GM18858 (cell line): ENCODE measurements around the gene KLK5.
"Not testable (repeated sequence)": the region's sequence is repeated elsewhere in the genome, so short reads cannot be mapped to it uniquely, and the experiment has no call there.

Experiments used
- ATAC-seq: cut with Tn5 transposase; IDR thresholded peaks from one replicate; pipeline ENCODE4 v1.9.1; 2021; ENCODE audit not compliant: unreplicated experiment

KLK5 gene

GRCh38 chr19:50924586-50924985, 28.3 kb downstream of the KLK5 start:
- no peak for ATAC-seq

GRCh38 chr19:50922317-50922853, 30.5 kb downstream of the KLK5 start:
- ATAC-seq, result peak; percentile 46

GRCh38 chr19:50921426-50922316, 31.2 kb downstream of the KLK5 start:
- peak; percentile 13 for ATAC-seq

GRCh38 chr19:50916069-50916468, 36.8 kb downstream of the KLK5 start:
- ATAC-seq, result no peak

- ATAC-seq, result no peak
Observed at GRCh38 chr19:50912727-50913716, 39.8 kb downstream of the KLK5 start.

- ATAC-seq, result no peak
Observed at GRCh38 chr19:50912102-50912599, 40.7 kb downstream of the KLK5 start.

- ATAC-seq, result no peak
Observed at GRCh38 chr19:50911206-50912101, 41.4 kb downstream of the KLK5 start, which contains the start of gene KLK4. TSS of gene KLK4 (minus strand) at chr19:50911395. CDS start at chr19:50910738, 657 bp downstream.

GRCh38 chr19:50910722-50911121, 42.1 kb downstream of the KLK5 start:
- no peak for ATAC-seq

GRCh38 chr19:50909240-50910070, 43.4 kb downstream of the KLK5 start:
- no peak for ATAC-seq

GRCh38 chr19:50908336-50908735, 44.5 kb downstream of the KLK5 start:
- ATAC-seq, result no peak

GRCh38 chr19:50906217-50906616, 46.6 kb downstream of the KLK5 start:
- no peak for ATAC-seq

GRCh38 chr19:50902640-50903039, 50.2 kb downstream of the KLK5 start:
- ATAC-seq, result no peak

GRCh38 chr19:50899569-50899968, 53.3 kb downstream of the KLK5 start:
- no peak for ATAC-seq

GRCh38 chr19:50898018-50898417, 54.8 kb downstream of the KLK5 start:
- no peak for ATAC-seq

GRCh38 chr19:50897612-50898011, 55.2 kb downstream of the KLK5 start:
- ATAC-seq, result no peak

- ATAC-seq, result peak; percentile 17
Observed at GRCh38 chr19:50897191-50897607, 55.6 kb downstream of the KLK5 start.

- ATAC-seq, result peak; percentile 81
Observed at GRCh38 chr19:50896591-50897190, 56.1 kb downstream of the KLK5 start.

GRCh38 chr19:50896089-50896590, 56.7 kb downstream of the KLK5 start:
- ATAC-seq, result not testable (repeated sequence)
